Measurements from ENCODE around the gene KRTAP10-12.
A peak's percentile ranks its signal among the peaks of the same experiment; 100 is the strongest.

KRTAP10-12 gene

DNA sequence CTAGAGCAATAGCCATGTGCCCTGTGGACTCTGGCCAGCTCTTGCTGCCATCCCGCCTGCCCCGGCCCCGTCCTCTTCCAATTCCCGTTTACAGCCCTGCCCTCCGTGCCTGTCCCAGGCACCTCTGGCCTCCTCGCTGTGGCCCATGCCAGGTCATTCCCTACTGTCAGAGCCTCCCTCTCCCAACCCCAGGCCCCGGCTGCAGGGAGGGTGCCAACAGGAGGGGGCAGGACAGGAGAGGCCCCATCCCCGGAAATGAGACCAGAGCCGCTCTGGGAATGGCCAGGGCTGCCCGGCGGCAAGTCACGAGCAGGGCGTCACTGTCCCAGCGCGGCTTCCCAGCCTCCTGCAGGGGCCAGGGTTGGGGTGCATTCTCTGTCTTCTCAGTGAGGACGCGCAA lies 37.9 kb downstream of the KRTAP10-12 start:
- DNase-seq: no peak

DNA sequence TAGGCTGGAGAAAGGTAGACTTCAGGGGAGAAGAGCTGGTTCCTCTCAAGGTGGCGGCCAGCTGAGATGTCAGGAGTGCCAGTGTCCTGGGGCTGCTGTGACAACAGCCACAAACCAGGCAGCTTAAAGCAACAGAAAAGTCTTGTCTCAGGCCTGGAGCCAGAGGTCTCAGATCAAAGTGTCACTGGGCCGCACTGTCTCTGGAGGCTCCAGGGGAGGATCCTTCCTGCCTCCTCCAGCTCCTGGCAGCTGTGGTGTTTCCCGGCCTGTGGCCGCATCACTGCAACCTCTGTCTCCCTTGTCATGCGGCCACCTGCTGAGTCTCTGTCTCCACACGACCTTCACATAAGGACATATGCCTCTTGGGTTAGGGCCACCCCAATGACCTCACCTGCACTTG lies 38.8 kb downstream of the KRTAP10-12 start:
- DNase-seq: peak; percentile 47

DNA sequence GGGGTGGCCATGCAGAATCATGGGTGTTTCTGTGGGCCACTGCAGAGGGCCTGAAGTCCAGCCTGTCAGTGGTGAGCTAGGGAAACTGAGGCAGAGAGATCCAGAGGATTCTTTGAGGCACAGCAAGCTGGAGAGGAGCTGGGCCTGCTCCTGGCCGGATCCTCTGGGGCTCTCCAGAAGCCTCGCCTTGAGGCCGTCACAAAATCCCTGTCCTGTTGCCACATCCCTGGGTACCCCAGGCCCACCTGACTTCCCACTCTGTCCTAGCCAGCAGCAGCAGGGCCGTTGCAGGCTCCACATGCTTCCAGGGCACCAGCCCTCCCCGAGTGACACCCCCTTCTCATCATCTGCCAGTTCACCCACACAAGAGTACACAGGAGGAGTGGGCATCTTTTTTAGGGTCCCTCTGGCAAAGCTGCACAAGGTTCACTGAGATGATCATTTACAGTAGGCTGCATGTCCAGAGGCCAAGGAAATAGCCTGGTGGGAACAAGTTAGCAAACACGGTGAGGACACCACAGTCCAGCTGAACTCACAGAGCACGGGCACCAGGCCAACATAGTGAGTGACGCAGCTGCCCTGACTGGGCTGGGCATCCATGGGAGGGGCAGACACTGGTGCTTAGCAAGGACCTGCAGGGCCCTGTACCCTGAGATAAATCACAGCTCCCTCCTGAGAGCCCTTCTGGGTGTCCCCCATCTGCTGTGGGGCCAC lies 39.5 kb downstream of the KRTAP10-12 start:
- DNase-seq: peak; percentile 91

DNA sequence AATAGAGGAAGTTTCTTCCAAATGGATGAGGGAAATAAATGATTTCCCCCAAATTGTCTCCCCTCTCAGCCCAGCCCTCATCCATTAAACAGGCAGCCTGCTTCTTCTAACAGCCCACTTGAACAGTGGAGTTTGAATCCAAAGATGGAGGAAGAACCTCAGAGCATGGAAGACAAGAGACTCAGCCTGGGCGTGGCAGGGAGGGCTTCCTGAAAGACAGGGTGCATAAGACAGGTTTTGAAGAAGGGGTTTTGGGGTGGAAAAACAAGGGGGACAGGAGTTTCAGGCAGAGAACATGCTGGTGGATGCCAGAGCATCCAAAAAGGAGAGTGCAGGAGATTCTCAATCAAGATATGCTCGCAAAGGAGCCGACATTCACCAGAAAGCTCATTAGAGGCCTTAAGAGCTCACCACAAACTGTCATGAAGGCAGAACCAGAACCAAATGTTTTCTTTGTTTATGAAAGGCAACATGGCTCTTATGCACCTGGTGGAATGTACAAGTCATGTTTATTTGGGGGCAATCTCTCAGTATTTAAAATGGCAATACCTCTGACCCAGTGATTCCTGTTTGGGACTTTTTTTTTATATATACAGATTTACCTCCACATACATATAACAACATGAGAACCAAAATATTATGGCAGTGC lies 40.9 kb downstream of the KRTAP10-12 start:
- no peak for DNase-seq

DNA sequence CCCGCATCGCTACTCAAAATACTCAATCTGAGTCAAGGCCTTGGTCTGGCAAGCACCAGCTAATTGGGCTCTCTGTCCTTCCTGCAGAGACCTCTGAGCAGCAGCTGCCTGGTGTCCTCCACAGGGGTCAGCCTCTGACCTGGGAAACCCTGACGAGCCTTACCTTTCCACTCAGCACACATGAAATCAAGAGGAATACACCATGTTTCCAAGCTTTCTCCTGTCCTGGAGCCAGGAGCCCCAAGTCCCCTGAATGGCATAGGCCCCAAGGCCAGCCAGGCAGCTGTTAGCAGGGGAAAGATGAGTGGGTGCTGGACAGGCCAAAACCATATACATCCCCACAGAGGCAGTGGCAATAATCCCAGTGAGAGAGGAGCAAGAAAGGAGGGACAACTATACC lies 41.6 kb downstream of the KRTAP10-12 start:
- no peak for DNase-seq

DNA sequence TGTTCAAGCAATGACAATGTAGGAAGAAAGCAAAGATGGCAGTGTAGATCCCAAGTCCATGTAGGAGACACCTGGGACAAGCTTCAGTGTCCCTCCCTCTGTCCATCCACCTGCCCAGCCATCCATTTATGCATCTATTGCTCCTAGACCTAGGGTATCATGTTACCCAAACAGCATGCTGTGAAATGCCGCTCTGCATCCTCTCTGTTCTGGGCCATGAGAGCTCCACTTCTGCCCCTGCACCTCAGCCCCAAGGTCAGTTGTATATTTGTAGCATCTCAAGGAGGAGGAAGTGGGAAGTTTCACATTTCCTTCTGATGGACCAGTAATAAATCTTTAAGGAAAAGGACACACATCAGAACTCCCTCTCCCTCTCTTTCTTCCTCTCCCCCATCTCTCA lies 42.3 kb downstream of the KRTAP10-12 start:
- DNase-seq: peak; percentile 39

DNA sequence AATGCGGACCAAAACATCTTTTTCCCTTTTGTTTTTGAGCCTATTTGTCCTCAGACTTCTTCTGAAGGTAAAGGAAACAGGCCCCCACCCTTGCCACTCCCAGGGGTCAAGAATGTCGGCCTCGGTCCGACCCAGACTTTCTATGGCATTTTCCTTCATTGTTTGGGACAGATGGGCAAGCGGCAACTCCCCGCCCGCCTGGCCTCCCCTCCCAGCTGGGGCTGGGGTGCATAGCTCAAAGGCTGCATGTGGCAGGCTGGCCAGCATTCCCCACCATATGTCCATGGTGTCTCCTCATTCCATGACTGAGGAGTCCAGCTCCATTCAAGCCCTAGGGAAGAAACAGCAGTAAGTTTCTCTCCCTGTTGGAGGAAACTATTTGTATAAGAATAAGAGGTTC lies 43.8 kb downstream of the KRTAP10-12 start:
- no peak for DNase-seq

DNA sequence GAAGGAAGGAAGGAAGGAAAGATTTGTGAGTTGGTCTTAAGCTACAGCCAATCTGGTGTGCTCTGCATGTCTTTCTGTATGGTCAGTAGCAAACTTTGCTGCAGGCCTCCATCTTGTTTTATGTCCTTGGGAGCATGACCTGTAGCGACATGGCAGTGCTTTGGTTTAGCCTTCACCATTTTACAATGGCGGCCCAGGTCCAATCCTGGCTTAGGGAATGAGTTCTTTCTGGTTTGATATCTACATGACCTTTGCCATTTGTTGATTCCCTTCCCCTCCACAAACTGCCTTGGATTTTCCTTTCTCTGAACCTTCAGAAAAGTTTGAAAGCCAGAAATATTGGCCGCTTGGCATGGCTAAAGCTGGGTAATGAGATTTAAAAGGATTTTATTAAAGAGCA lies 44.9 kb downstream of the KRTAP10-12 start:
- no peak for DNase-seq

DNA sequence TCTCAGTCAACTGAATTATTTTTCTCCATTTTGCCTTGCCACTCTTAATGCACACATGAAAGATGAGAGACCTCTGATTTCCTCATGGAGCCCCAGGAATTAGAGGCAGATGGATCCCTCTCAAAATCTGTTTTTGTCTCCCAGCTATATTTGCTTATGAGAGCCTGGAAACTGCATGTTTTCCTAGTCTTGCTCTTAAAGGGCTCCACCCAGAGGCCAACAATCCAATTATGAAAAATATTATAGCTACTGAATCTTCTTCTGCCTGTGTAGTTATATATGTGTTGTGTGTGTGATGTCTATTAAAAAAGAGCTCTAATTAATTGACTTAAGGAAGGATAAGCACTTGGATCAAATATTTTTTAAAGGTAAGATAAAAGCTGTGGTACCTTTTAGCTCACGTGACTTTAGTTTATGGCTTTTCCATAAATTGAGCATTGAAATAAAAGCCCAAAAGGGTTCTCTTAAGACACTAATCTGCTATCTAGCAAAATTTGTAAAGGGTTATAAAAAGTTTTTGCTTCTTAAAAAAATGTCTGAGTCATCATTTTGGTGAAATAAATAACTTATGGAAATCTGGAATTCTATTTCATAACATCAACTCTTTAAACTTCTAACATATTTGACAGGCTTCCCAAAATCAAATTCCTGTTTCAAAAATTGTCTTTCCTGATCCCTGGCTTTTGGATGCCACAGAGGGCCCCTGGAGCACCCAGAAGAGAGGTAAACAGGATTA lies 45.6 kb downstream of the KRTAP10-12 start:
- DNase-seq: peak; percentile 40

Measured in NCI-H146 (cell line).